Stimulated activated CD4-positive, alpha-beta T cell treated with anti-CD3 and anti-CD28 coated beads, TNF-alpha, amount 100 ng/mL, for 24 hours (primary cell): ENCODE data around the gene TXNDC15.
"Not testable (repeated sequence)": the region's sequence is repeated elsewhere in the genome, so short reads cannot be mapped to it uniquely, and the experiment has no call there.

Source experiments
- DNase-seq, 3 experiments: peaks; one replicate each; pipeline ENCODE4 v3.0.0-alpha.2; 2020; ENCODE audit warnings: low read depth in 3 of 3

Gene TXNDC15

DNA sequence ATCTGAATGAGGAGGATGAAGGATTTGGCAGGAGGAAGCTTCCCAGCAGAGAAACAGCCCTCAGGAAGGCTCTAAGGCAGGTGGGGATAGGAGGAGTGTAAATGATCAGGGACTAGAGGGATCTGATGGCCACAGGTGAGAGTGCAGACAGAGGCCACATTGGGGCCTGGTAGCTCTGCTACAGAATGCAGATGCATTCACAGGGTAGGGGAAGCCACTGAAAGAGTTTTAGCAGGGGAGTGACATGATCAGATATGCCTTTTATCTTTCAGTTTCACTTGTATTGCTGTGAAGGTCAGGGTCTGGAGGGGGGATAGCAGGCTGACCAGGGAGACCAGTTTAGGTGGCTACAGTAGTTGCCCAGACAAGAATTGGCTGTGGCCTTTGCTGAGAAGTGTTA, 3.0 kb downstream of the TXNDC15 start:
- DNase-seq: no peak

GRCh38 chr5:134878403-134878802, 4.2 kb downstream of the TXNDC15 start:
- DNase-seq: no peak

GRCh38 chr5:134879456-134879855, 5.3 kb downstream of the TXNDC15 start:
- no peak for DNase-seq

- not testable (repeated sequence) for DNase-seq
These were observed 6.8 kb downstream of the TXNDC15 start for GRCh38 chr5:134880937-134881336.

DNA sequence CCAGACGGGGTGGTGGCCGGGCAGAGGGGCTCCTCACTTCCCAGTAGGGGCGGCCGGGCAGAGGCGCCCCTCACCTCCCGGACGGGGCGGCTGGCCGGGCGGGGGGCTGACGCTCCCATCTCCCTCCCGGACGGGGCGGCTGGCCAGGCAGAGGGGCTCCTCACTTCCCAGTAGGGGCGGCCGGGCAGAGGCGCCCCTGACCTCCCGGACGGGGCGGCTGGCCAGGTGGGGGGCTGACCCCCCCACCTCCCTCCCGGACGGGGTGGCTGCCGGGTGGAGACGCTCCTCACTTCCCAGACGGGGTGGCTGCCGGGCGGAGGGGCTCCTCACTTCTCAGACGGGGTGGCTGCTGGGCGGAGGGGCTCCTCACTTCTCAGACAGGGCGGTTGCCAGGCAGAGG, 7.5 kb downstream of the TXNDC15 start:
- DNase-seq: not testable (repeated sequence)

GRCh38 chr5:134887593-134888159, 13.5 kb downstream of the TXNDC15 start:
- no peak for DNase-seq

GRCh38 chr5:134889335-134889734, 15.2 kb downstream of the TXNDC15 start:
- no peak for DNase-seq

DNA sequence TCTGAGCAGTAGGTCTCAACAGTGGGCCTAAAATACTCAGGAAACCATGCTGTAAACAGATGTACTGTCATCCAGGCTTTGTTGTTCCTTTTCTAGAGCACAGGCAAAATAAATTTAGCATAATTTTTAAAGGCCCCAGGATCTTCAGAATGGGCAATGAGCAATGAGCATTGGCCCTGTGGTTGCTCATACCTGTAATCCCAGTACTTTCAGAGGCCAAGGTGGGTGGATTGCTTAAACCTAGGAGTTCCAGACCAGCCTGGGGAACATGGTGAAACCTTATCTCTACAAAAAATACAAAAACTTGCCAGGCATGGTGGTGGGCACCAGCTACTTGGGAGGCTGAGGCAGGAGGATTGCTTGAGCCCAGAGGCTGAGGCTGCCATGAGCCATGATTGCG, 17.3 kb downstream of the TXNDC15 start:
- no peak for DNase-seq

- DNase-seq: no peak
These were observed 18.1 kb downstream of the TXNDC15 start for GRCh38 chr5:134892282-134892681.

DNA sequence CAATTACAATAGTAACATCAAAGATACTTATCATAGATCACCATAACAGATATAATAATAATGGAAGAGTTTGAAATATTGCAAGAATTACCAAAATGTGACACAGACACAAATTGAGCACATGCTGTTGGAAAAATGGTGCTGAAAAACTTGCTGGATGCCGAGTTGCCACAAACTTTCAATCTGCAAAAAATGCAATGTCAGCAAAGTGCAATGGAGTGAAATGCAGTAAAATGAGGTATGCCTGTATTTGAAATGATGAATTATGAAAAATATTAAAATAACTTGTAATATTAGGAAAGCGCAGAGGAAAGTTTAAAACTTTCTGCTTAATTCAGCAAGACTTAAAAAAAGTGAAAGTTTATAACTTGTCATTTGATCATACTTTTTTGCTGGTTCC, 18.8 kb downstream of the TXNDC15 start:
- DNase-seq: no peak

DNA sequence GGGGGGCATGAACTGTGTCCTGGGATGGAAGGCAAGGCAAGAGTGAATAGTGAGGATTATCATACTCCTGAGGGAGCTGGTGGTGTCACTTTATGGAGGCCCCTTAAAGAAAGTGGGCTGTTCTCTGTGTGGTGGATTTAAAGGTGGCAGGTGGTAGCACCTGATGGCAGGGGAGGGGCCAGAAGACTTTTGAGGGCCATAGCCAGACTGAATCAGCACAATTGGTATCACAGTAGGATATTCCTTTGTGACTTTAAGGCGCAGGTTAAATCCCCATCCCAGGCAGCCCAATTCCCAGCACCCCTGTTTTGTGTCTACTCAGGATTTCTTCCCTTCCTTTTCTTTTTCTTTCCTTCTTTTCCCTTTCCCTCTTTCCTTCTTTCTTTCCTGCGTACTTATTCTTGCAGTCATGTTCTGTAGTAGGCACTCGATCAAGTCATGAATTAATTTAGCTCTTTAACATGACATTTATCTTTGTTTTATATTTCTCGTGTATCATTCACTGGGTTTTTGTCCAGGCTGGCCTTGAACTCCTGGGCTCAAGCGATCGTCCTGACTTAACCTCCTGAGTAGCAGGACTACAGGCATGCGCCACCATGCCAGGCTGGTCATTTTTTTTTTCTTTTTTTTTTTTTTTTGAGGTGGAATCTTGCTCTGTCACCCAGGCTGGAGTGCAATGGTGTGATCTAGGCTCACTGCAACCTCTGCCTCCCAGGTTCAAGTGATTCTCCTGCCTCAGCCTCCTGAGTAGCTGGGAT, 19.8 kb downstream of the TXNDC15 start:
- no peak for DNase-seq

- no peak for DNase-seq
These were observed 28.1 kb downstream of the TXNDC15 start for GRCh38 chr5:134902071-134902801.

GRCh38 chr5:134904610-134905245, 30.6 kb downstream of the TXNDC15 start, which contains the start of gene PCBD2:
TSS of gene PCBD2 (plus strand) at chr5:134905131. CDS start at chr5:134905140, 9 bp downstream.
- peak; percentile 82 to 93 (median 83) for DNase-seq

GRCh38 chr5:134905246-134905996, 31.2 kb downstream of the TXNDC15 start:
- DNase-seq: peak; percentile 34 to 54 (median 40)

GRCh38 chr5:134906811-134907210, 32.6 kb downstream of the TXNDC15 start:
- no peak for DNase-seq

GRCh38 chr5:134910752-134911151, 36.6 kb downstream of the TXNDC15 start:
- DNase-seq: not testable (repeated sequence)

- no peak for DNase-seq
These were observed 37.4 kb downstream of the TXNDC15 start for GRCh38 chr5:134911285-134912206.

- DNase-seq: no peak
These were observed 39.1 kb downstream of the TXNDC15 start for GRCh38 chr5:134913254-134913653.

DNA sequence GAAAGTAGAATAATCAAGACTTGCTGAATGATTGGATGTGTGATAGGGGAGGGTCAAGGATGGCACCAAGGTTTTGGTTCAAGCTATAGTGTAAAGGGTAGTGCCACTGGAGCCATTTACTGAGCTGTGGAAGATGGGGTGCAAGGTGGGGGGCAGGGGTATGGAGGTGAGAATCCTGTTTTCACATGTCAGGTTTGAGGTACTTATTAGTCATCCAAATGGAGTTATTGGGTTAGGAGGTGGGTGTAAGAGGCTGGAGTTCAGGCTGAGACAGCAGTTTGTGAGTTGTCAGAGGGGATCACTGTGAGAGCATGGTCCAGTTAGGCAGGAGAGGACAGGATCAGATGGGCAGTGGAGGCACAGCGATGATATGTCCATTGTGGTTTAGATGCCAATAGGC, 39.6 kb downstream of the TXNDC15 start:
- no peak for DNase-seq

DNA sequence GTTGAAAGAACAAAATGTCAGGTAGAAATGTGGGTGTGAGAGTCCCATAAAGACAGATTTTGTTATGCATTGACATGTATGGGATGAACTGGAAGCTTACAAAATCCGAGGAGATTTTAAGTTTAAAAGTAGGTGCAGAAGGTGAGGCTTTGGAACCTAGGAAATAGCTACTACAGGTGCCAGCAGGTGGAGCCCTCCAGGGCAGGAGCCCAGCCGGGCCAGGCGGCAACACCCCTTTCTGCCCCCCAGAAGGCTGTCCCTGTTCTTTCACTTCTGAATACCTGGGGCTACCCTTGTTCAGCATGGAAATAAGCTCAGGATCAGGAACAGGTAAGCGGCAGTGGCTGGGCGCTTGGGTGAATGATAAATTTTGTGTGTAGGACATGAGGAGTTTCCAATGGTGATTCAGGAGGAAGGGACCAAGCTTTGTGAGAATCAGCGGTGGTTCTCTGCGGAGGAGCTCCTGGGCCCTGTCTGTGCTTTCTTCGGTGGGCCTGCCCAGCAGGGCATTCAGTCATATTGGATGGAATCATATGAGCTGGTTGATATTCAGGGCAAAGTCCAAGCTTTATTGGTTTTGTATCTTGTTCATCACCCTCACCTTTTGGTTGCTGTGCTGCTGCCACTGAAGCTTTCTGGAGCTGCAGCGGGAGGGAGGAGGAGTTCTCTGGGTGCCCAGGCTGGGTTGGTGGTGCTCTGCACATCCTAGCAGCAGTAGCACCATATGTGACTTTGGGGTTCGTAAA, 43.1 kb downstream of the TXNDC15 start:
- DNase-seq: no peak
